ENCODE results near the gene SULT1C2. TPM values are rescaled to one million over a fixed set of nuclear protein-coding genes. Genes with fewer than 3 reads are reported as not detected.

Gene SULT1C2
- total RNA-seq, 1 experiment from 2014 or later: 3.9 TPM

- intact Hi-C loops (cut with micrococcal nuclease): no loop called here
- H2AFZ ChIP-seq (ENCODE audit: low read depth, low read length, poor library complexity, severe bottlenecking): no peak overlapping the region
- ChIA-PET POLR2A (no interaction called here), RAD21 (ENCODE audit: low non-redundant PET in 1 of 2, low total read pairs in 2 of 2, uncharacterized antibody in 2 of 2, unreplicated experiment in 2 of 2) (no interaction called here), CTCF (interaction anchor here (0.7 kb wide), 1 partner anchor 51 kb away, joined by 3 read pairs; no protein-coding TSS in a partner anchor)
- no peaks in the 10 kb centered on the region for H4K20me1 ChIP-seq (ENCODE audit: insufficient read depth)
- no peaks in the 10 kb centered on the region for H3K36me3 ChIP-seq (ENCODE audit: control insufficient read depth in 1 of 2, insufficient read depth in 2 of 2, low read length in 2 of 2)
- no peaks in the 10 kb centered on the region for H3K79me2 ChIP-seq (ENCODE audit: insufficient read depth, low read length)
- no peak for ATAC-seq
- DNase-seq (ENCODE audit: low read depth, low spot score): no peak
- no peak overlapping the region for H3K9ac ChIP-seq (ENCODE audit: low read length)
- no peaks in the 10 kb centered on the region for H3K27me3 ChIP-seq (ENCODE audit: insufficient read depth, low read length)
- TF ChIP-seq ZBTB33 (IDR thresholded peaks at IDR 0.05; ENCODE audit: extremely low read depth, insufficient replicate concordance, low read length) (no peak), ATF3 (IDR thresholded peaks at IDR 0.05) (no peak), ZNF274 (IDR thresholded peaks at IDR 0.05; ENCODE audit: low read depth, low read length) (no peak), POLR2A (IDR thresholded peaks at IDR 0.05; ENCODE audit: borderline replicate concordance, extremely low read depth, insufficient read depth, insufficient read length) (no peak), JUND (IDR thresholded peaks at IDR 0.05) (no peak), YY1 (IDR thresholded peaks at IDR 0.05; ENCODE audit: extremely low read depth, insufficient replicate concordance, low read depth, low read length) (no peak), RAD21 (IDR thresholded peaks at IDR 0.05; ENCODE audit: low read depth) (no peak), CBX3 (IDR thresholded peaks at IDR 0.05; ENCODE audit: low read depth) (no peak), REST (IDR thresholded peaks at IDR 0.05; ENCODE audit: low read depth) (no peak), SRF (IDR thresholded peaks at IDR 0.05; ENCODE audit: low read depth) (no peak)
- TF ChIP-seq, protein P1, sequence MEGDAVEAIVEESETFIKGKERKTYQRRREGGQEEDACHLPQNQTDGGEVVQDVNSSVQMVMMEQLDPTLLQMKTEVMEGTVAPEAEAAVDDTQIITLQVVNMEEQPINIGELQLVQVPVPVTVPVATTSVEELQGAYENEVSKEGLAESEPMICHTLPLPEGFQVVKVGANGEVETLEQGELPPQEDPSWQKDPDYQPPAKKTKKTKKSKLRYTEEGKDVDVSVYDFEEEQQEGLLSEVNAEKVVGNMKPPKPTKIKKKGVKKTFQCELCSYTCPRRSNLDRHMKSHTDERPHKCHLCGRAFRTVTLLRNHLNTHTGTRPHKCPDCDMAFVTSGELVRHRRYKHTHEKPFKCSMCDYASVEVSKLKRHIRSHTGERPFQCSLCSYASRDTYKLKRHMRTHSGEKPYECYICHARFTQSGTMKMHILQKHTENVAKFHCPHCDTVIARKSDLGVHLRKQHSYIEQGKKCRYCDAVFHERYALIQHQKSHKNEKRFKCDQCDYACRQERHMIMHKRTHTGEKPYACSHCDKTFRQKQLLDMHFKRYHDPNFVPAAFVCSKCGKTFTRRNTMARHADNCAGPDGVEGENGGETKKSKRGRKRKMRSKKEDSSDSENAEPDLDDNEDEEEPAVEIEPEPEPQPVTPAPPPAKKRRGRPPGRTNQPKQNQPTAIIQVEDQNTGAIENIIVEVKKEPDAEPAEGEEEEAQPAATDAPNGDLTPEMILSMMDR (IDR thresholded peaks at IDR 0.05 in 2 of 3, conservative IDR thresholded peaks at IDR 0.05 in 1 of 3; ENCODE audit: borderline replicate concordance in 1 of 3, insufficient read depth in 1 of 3, low read depth in 2 of 3, low read length in 2 of 3): no peak
- H3K27ac ChIP-seq (ENCODE audit: low read depth, low read length): no peak overlapping the region
- no peaks in the 10 kb centered on the region for H3K9me3 ChIP-seq (ENCODE audit: control insufficient read depth in 1 of 2, insufficient read depth in 1 of 2, low read depth in 1 of 2, low read length in 2 of 2)
- H3K4me1 ChIP-seq (ENCODE audit: control insufficient read depth in 1 of 2, insufficient read depth in 2 of 2, low read length in 2 of 2): no peaks in the 10 kb centered on the region
- no peak overlapping the region for H3K4me2 ChIP-seq (ENCODE audit: low read length)
- no peaks in the 10 kb centered on the region for H3K9me2 ChIP-seq (ENCODE audit: insufficient read depth)
- BruUV-seq (replicated peaks): no TSS peak
- H3K4me3 ChIP-seq (replicated peaks in 1 of 2; ENCODE audit: low read depth in 1 of 2, low read length in 2 of 2): no peak overlapping the region
Measured at GRCh38 chr2:108309903-108310302, 21.2 kb downstream of the SULT1C2 start.
